Breast epithelium (tissue), 4 donors: ENCODE measurements around the gene BDH2. TPM values are rescaled to one million over a fixed set of nuclear protein-coding genes. Genes with fewer than 3 reads are reported as not detected.

ENCODE experiments used
- DNase-seq, 2 donors: peaks; one replicate each; pipeline ENCODE4 v3.0.0-alpha.2; 2019; ENCODE audit warnings: low spot score in 2 of 2
- H3K27ac ChIP-seq, 2 donors: fragments of 200-600 bp; sonication (generic) in 1 of 2; one replicate each; pipeline ENCODE4 v1.5.1; 2016 to 2019; ENCODE audit warnings: mild to moderate bottlenecking in 1 of 2
- H3K27me3 ChIP-seq, 2 donors: fragments of 200-600 bp; sonication (generic) in 1 of 2; one replicate each; pipeline versions ENCODE4 v1.5.1 to v1.6.0; 2017 to 2019; ENCODE audit warnings: control low read depth in 1 of 2, mild to moderate bottlenecking in 1 of 2
- H3K36me3 ChIP-seq: fragments of 200-600 bp; one replicate; pipeline ENCODE4 v1.5.1; 2019
- H3K4me1 ChIP-seq, 2 donors: fragments of 200-600 bp; sonication (generic); one replicate each; pipeline ENCODE4 v1.5.1; 2016 to 2019; ENCODE audit warnings: control low read depth in 1 of 2
- H3K4me3 ChIP-seq, 3 donors: fragments of 200-600 bp; sonication (generic); 1 replicate in 2 of 3; 2 replicates in 1 of 3; pipeline ENCODE4 v1.5.1; 2016 to 2019; ENCODE audit warnings: mild to moderate bottlenecking in 3 of 3, moderate library complexity in 2 of 3
- H3K9me3 ChIP-seq, 2 donors: fragments of 200-600 bp; sonication (generic) in 1 of 2; one replicate each; pipeline ENCODE4 v1.5.1; 2016 to 2019; ENCODE audit warnings: control low read depth in 1 of 2
- CTCF ChIP-seq, 3 donors: fragments of 450-650 bp; IDR thresholded peaks; one replicate each; pipeline ENCODE4 v1.5.1; 2016 to 2017; ENCODE audit warnings: antibody characterized with exemption in 3 of 3, mild to moderate bottlenecking in 3 of 3, moderate library complexity in 3 of 3
- POLR2A ChIP-seq: fragments of 450-650 bp; IDR thresholded peaks from one replicate; pipeline ENCODE4 v1.6.1; 2016; ENCODE audit warnings: antibody characterized with exemption, mild to moderate bottlenecking, moderate library complexity
- POLR2AphosphoS5 ChIP-seq, 3 donors: sonication (generic); formaldehyde crosslinking; IDR thresholded peaks; one replicate each; pipeline ENCODE4 v1.6.1; 2017; ENCODE audit warnings: antibody characterized with exemption in 3 of 3
- intact Hi-C: fragments of 100-400 bp; cut with DNase I; formaldehyde crosslinking; loops from one replicate; pipeline ENCODE4 v1.15.1; 2023; ENCODE audit warnings: low total_unique reads
- total RNA-seq, 3 donors: library from RNA; depleted of rRNA; stranded (reverse); fragments of >200 nt; gene quantifications; one replicate each; pipeline ENCODE4 v1.1.0, GENCODE V29; 2016

Gene BDH2
- total RNA-seq, 3 donors from 2014 or later: 65.2 to 97.3 (median 78.1) TPM

- Histone ChIP-seq H3K36me3 (no peaks in the 10 kb centered on the region), H3K27me3 (no peaks in the 10 kb centered on the region), H3K4me3 (no peak overlapping the region), H3K9me3 (no peaks in the 10 kb centered on the region), H3K4me1 (no peaks in the 10 kb centered on the region), H3K27ac (no peak overlapping the region)
- DNase-seq: no peak
- intact Hi-C loops: no loop called here
- no peak for TF ChIP-seq POLR2AphosphoS5 (IDR thresholded peaks at IDR 0.05)
- no peak for TF ChIP-seq CTCF (IDR thresholded peaks at IDR 0.05)
- no peak for TF ChIP-seq POLR2A
Measured at GRCh38 chr4:103126126-103126525, 26.5 kb upstream of the BDH2 start.

GRCh38 chr4:103123114-103123513 lies 23.5 kb upstream of the BDH2 start:
- no peak for TF ChIP-seq POLR2A
- no peak for TF ChIP-seq POLR2AphosphoS5 (IDR thresholded peaks at IDR 0.05)
- no peak for TF ChIP-seq CTCF (IDR thresholded peaks at IDR 0.05)
- Histone ChIP-seq H3K36me3 (no peaks in the 10 kb centered on the region), H3K27me3 (no peaks in the 10 kb centered on the region), H3K9me3 (no peaks in the 10 kb centered on the region), H3K4me1 (no peaks in the 10 kb centered on the region), H3K27ac (no peak overlapping the region), H3K4me3 (no peak overlapping the region)
- intact Hi-C loops: no loop called here
- DNase-seq: no peak

- no peak for DNase-seq
- intact Hi-C loops: no loop called here
- TF ChIP-seq CTCF (IDR thresholded peaks at IDR 0.05): no peak
- TF ChIP-seq POLR2AphosphoS5 (IDR thresholded peaks at IDR 0.05): no peak
- no peak for TF ChIP-seq POLR2A
Measured at GRCh38 chr4:103118166-103118565, 18.5 kb upstream of the BDH2 start.

GRCh38 chr4:103111598-103111997 lies 12.0 kb upstream of the BDH2 start:
- Histone ChIP-seq H3K9me3 (no peaks in the 10 kb centered on the region), H3K27ac (no peak overlapping the region), H3K36me3 (no peaks in the 10 kb centered on the region), H3K4me1 (no peaks in the 10 kb centered on the region), H3K4me3 (no peak overlapping the region), H3K27me3 (no peaks in the 10 kb centered on the region)
- intact Hi-C loops: no loop called here
- TF ChIP-seq POLR2A (no peak), POLR2AphosphoS5 (IDR thresholded peaks at IDR 0.05) (no peak), CTCF (IDR thresholded peaks at IDR 0.05) (no peak)
- no peak for DNase-seq

More at GRCh38 chr4:103118166-103118565, 18.5 kb upstream of the BDH2 start:
- Histone ChIP-seq H3K36me3 (no peaks in the 10 kb centered on the region), H3K4me3 (no peak overlapping the region), H3K27ac (no peak overlapping the region), H3K27me3 (no peaks in the 10 kb centered on the region), H3K9me3 (no peaks in the 10 kb centered on the region), H3K4me1 (no peaks in the 10 kb centered on the region)

GRCh38 chr4:103108542-103108941 lies 8.9 kb upstream of the BDH2 start:
- Histone ChIP-seq H3K27me3 (no peaks in the 10 kb centered on the region), H3K9me3 (no peaks in the 10 kb centered on the region), H3K4me1 (no peaks in the 10 kb centered on the region), H3K4me3 (no peak overlapping the region), H3K36me3 (no peaks in the 10 kb centered on the region), H3K27ac (no peak overlapping the region)
- no peak for DNase-seq
- intact Hi-C loops: no loop called here
- TF ChIP-seq POLR2AphosphoS5 (IDR thresholded peaks at IDR 0.05) (no peak), CTCF (IDR thresholded peaks at IDR 0.05) (no peak), POLR2A (no peak)
